K562 (cell line): ENCODE results near the gene PACC1. TPM values are rescaled to one million over a fixed set of nuclear protein-coding genes. Genes with fewer than 3 reads are reported as not detected.

ENCODE experiments used
- ATAC-seq: fragments of 200-7000 bp; cut with Tn5 transposase; 3 replicates; pipeline ENCODE4 v1.9.1; 2020; ENCODE audit warnings: moderate library complexity
- BruUV-seq: library from RNA; stranded (reverse); fragments of 400-500 nt; replicated peaks from 2 replicates; lab custom pipeline; 2021; lab: Mats Ljungman, UMichigan
- CTCF ChIA-PET: fragments of 300-600 bp; formaldehyde crosslinking; extraction: SDS; loops from one replicate; lab custom pipeline; 2021; ENCODE audit warnings: low intra/inter-chr PET ratio; lab: Yijun Ruan, JAX
- POLR2A ChIA-PET: fragments of 300-600, 350-650 bp; sonication (Branson Sonifier 250); formaldehyde crosslinking; extraction: SDS; loops from one replicate; lab custom pipeline; 2021; ENCODE audit warnings: antibody characterized with exemption, inconsistent platforms; lab: Yijun Ruan, JAX
- DNase-seq, 4 experiments: peaks; one replicate each; pipeline versions ENCODE4 v3.0.0 to v3.0.0-alpha.2; 2011 to 2018; ENCODE audit warnings: low spot score in 3 of 4, mixed read lengths in 3 of 4; ENCODE audit errors: extremely low read depth in 1 of 4
- FAIRE-seq: peaks from 2 replicates; lab custom pipeline; 2011; peaks lifted over from hg19 to GRCh38; lab: Jason Lieb, UNC
- H2AFZ ChIP-seq: 2 replicates; pipeline ENCODE4 v1.6.0; 2011; ENCODE audit warnings: low read depth, low read length, control low read depth, inconsistent platforms
- H3K27ac ChIP-seq: fragments of 200-600 bp; 3 replicates; pipeline ENCODE4 v1.8.0; 2011; ENCODE audit warnings: low read depth, mild to moderate bottlenecking, control low read depth, inconsistent platforms, low read length, moderate library complexity, mixed read lengths; ENCODE audit errors: extremely low read depth
- H3K27me3 ChIP-seq, 2 experiments: fragments of 300-600 bp in 1 of 2; 2 replicates in 1 of 2; 3 replicates in 1 of 2; pipeline versions ENCODE4 v1.6.0 to v1.8.0; 2011; ENCODE audit warnings: inconsistent platforms in 2 of 2, low read length in 2 of 2, mild to moderate bottlenecking in 1 of 2, mixed read lengths in 1 of 2, moderate library complexity in 1 of 2; ENCODE audit not compliant: control insufficient read depth in 2 of 2, insufficient read depth in 2 of 2
- H3K36me3 ChIP-seq: fragments of 300-600 bp; 3 replicates; pipeline ENCODE4 v1.8.0; 2011; ENCODE audit warnings: mild to moderate bottlenecking, low read length, inconsistent platforms; ENCODE audit not compliant: control insufficient read depth, insufficient read depth
- H3K4me1 ChIP-seq, 2 experiments: fragments of 200-600 bp in 1 of 2; replicated peaks in 1 of 2; 2 replicates in 1 of 2; 3 replicates in 1 of 2; pipeline versions ENCODE4 v1.5.1 to v1.8.0; 2011; ENCODE audit warnings: inconsistent platforms in 2 of 2, low read length in 2 of 2, mild to moderate bottlenecking in 1 of 2, mixed read lengths in 1 of 2, moderate library complexity in 1 of 2; ENCODE audit not compliant: control insufficient read depth in 2 of 2, insufficient read depth in 2 of 2
- H3K4me2 ChIP-seq: 2 replicates; pipeline ENCODE4 v1.6.1; 2011; ENCODE audit warnings: low read length, control low read depth, inconsistent platforms, mixed read lengths; ENCODE audit not compliant: insufficient read depth
- H3K4me3 ChIP-seq: fragments of 200-600 bp; sonication (generic), shearing (Covaris generic); 2 replicates; pipeline ENCODE4 v1.5.1; 2016; ENCODE audit warnings: control low read depth, inconsistent platforms
- H3K79me2 ChIP-seq: fragments of 200-600 bp; 3 replicates; pipeline ENCODE4 v1.8.0; 2011; ENCODE audit warnings: low read length, inconsistent platforms; ENCODE audit not compliant: control insufficient read depth, insufficient read depth
- H3K9ac ChIP-seq, 2 experiments: 2 replicates each; pipeline versions ENCODE4 v1.6.0 to v1.6.1; 2011; ENCODE audit warnings: low read depth in 2 of 2, low read length in 2 of 2, control low read depth in 1 of 2, inconsistent platforms in 1 of 2, mild to moderate bottlenecking in 1 of 2, mixed read lengths in 1 of 2; ENCODE audit not compliant: insufficient read depth in 1 of 2
- H3K9me1 ChIP-seq: one replicate; pipeline ENCODE4 v1.6.0; 2011; ENCODE audit warnings: inconsistent platforms, mild to moderate bottlenecking, low read length, moderate library complexity; ENCODE audit not compliant: control insufficient read depth, insufficient read depth
- H3K9me3 ChIP-seq: replicated peaks from 2 replicates; pipeline ENCODE4 v1.5.1; 2011; ENCODE audit warnings: low read depth, low read length, inconsistent platforms; ENCODE audit not compliant: control insufficient read depth, insufficient read depth
- H4K20me1 ChIP-seq: replicated peaks from 2 replicates; pipeline ENCODE4 v1.6.1; 2011; ENCODE audit warnings: low read length, inconsistent platforms, mixed read lengths; ENCODE audit not compliant: control insufficient read depth, insufficient read depth
- DACH1 ChIP-seq: fragments of 450-650 bp; IDR thresholded peaks from 2 replicates; pipeline ENCODE4 v1.6.1; 2018; ENCODE audit not compliant: partially characterized antibody
- HNRNPL ChIP-seq: fragments of 200-400 bp; formaldehyde crosslinking; IDR thresholded peaks from 2 replicates; pipeline ENCODE4 v1.6.1; 2017; ENCODE audit warnings: low read depth, mild to moderate bottlenecking, low read length
- ILF3 ChIP-seq: fragments of 450-650 bp; IDR thresholded peaks from 2 replicates; pipeline ENCODE4 v1.6.1; 2018; ENCODE audit warnings: antibody characterized with exemption, mild to moderate bottlenecking, moderate library complexity, borderline replicate concordance
- MCM2 ChIP-seq: fragments of 450-650 bp; IDR thresholded peaks from 2 replicates; pipeline ENCODE4 v1.6.1; 2017; ENCODE audit warnings: low read depth, mild to moderate bottlenecking
- NCOA6 ChIP-seq: fragments of 450-650 bp; IDR thresholded peaks from 2 replicates; pipeline ENCODE4 v1.6.1; 2017; ENCODE audit warnings: mild to moderate bottlenecking
- NONO ChIP-seq, 2 experiments: fragments of 200-400 bp in 1 of 2; fragments of 450-650 bp in 1 of 2; formaldehyde crosslinking in 1 of 2; IDR thresholded peaks; 2 replicates each; pipeline ENCODE4 v1.6.1; 2017; ENCODE audit warnings: low read depth in 2 of 2, mild to moderate bottlenecking in 2 of 2, moderate library complexity in 2 of 2, low read length in 1 of 2
- PRMT5 ChIP-seq: sonication (generic); formaldehyde crosslinking; IDR thresholded peaks from 2 replicates; pipeline ENCODE4 v1.5.0; 2020; ENCODE audit warnings: missing genetic modification reagents
- ZNF695 ChIP-seq: fragments of 450-650 bp; formaldehyde crosslinking; IDR thresholded peaks from 2 replicates; pipeline ENCODE4 v1.4.0; 2020; ENCODE audit warnings: mild to moderate bottlenecking, moderate library complexity
- ZNF75A ChIP-seq: fragments of 450-650 bp; formaldehyde crosslinking; IDR thresholded peaks from 2 replicates; pipeline ENCODE4 v1.4.0; 2020; ENCODE audit warnings: mild to moderate bottlenecking
- ZNF77 ChIP-seq: fragments of 250-450 bp; sonication (Bioruptor Pico); IDR thresholded peaks from 2 replicates; pipeline ENCODE4 v1.5.0; 2020
- WGBS: fragments of 100-300 bp; shearing (Covaris generic); methylation state at CpG from one replicate; pipeline ENCODE4 v1.1.6; 2016; ENCODE audit warnings: low coverage, mixed read lengths; ENCODE audit not compliant: insufficient coverage; ENCODE audit errors: missing lambda C conversion rate; 5-methylcytosine and 5-hydroxymethylcytosine counted together
- in situ Hi-C: fragments of 300-500 bp; cut with MboI; formaldehyde crosslinking; loops from 4 replicates; pipeline ENCODE4 v1.15.0; 2018; ENCODE audit warnings: inconsistent platforms, mixed read lengths
- intact Hi-C: fragments of 100-400 bp; cut with micrococcal nuclease; formaldehyde crosslinking; loops from 2 replicates; pipeline ENCODE4 v1.14.2; 2022
- polyA plus RNA-seq, 8 experiments: library from polyadenylated mRNA; depleted of rRNA in 4 of 8; stranded (reverse) in 5 of 8; unstranded in 3 of 8; fragments of >200 nt; fragmentation: Nextera tagmentation in 2 of 8; fragmentation: Illumina TruSeq in 1 of 8; extraction: Ambion mirVana in 2 of 8; extraction: Trizol in 1 of 8; gene quantifications; 2 replicates each; pipeline versions ENCODE4 v1.2.1 to v1.2.3, GENCODE V29; 2011 to 2014; ENCODE audit warnings: inconsistent platforms in 1 of 8, missing spikeins in 1 of 8
- total RNA-seq, 7 experiments: library from RNA; depleted of rRNA in 6 of 7; stranded (reverse); fragments of >200 nt in 6 of 7; fragmentation: Illumina TruSeq in 2 of 7; extraction: Trizol in 2 of 7; gene quantifications; 2 replicates each; pipeline versions ENCODE4 v1.2.1 to v1.2.3, GENCODE V29; 2011 to 2021; ENCODE audit warnings: low replicate concordance in 1 of 7
- TF ChIP-seq, protein P1 (sequence below): IDR thresholded peaks from 3 replicates; pipeline ENCODE4 v1.6.1; 2011; ENCODE audit warnings: borderline replicate concordance, mild to moderate bottlenecking, moderate library complexity; ENCODE audit not compliant: insufficient read length; ENCODE audit errors: extremely low read depth
- TF ChIP-seq, protein P2 (sequence below): fragments of 200-800 bp; sonication (Bioruptor generic); IDR thresholded peaks from 2 replicates; pipeline ENCODE4 v1.6.1; 2017; ENCODE audit warnings: missing genetic modification characterization, missing compliant biosample characterization
- TF ChIP-seq, protein P3 (sequence below): fragments of 200-800 bp; sonication (Bioruptor generic); IDR thresholded peaks from 2 replicates; pipeline ENCODE4 v1.6.1; 2016; ENCODE audit warnings: missing genetic modification characterization, missing compliant biosample characterization

Gene PACC1
- total and polyA plus RNA-seq, 9 of the 15 experiments (the other 6 are each of a cell fraction or from before 2014, with no cell fraction given): 7.1 to 19.3 (median 14.9) TPM

DNA sequence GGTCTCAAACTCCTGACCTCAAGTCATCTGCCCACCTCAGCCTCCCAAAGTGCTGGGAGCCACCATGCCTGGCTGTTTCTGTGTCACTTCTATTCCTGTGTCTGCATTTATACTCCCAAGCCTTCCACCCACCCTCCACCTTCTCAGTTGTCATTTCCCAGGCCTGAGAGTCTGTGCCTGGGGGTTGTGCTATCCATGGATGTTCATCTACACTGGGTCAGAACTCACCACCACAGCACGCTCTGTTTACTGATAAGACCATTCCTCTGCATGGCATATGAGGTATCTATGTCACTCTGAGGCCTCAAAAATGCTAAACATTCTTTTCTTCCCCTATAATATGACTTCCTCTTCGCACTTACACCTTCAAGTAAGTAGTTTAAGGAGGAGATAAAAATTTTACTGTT is 24.1 kb upstream of the PACC1 start:
- in situ Hi-C loops: no loop called here
- H3K9me1 ChIP-seq: no peaks in the 10 kb centered on the region
- FAIRE-seq (peak; percentile 46), ATAC-seq (peak; percentile 78), DNase-seq (peak; percentile 52 to 82 (median 64))
- H3K4me1 ChIP-seq: peaks cover 19 to 32% of the 10 kb centered on the region in 2 experiments
- H3K4me3 ChIP-seq: no peak overlapping the region
- peak overlapping the region; percentile 44 for H3K27ac ChIP-seq
- peak overlapping the region in 1 of 2 experiments; percentile 76; a peak in 1 of 4 replicates for H3K9ac ChIP-seq
- intact Hi-C loops: loop anchor here (5.0 kb wide), 1 partner anchor 152 kb away; the partner anchor contains the start of gene PPP2R5A
- ChIA-PET CTCF (no interaction called here), POLR2A (no interaction called here)
- peaks cover 21% of the 10 kb centered on the region for H4K20me1 ChIP-seq
- no peaks in the 10 kb centered on the region for H3K9me3 ChIP-seq
- 0% methylated on average over 2 of the region's 2 CpGs for WGBS
- H2AFZ ChIP-seq: no peak overlapping the region
- H3K27me3 ChIP-seq: no peaks in the 10 kb centered on the region; a peak in 1 of 5 replicates
- H3K79me2 ChIP-seq: peaks cover 52% of the 10 kb centered on the region
- H3K36me3 ChIP-seq: peaks cover 12% of the 10 kb centered on the region; the same call in 2 of the 3 replicates
- no TSS peak for BruUV-seq
- peak overlapping the region; percentile 35; the same call in 1 of the 2 replicates for H3K4me2 ChIP-seq
- TF ChIP-seq ILF3: no peak
- no peak for TF ChIP-seq NONO (IDR thresholded peaks at IDR 0.05; ENCODE audit: low read depth in 2 of 2, low read length in 1 of 2)
- TF ChIP-seq ZNF77 (CRISPR knock-in tag): no peak
- no peak for TF ChIP-seq DACH1
- no peak for TF ChIP-seq ZNF695 (CRISPR knock-in tag)
- TF ChIP-seq PRMT5 (CRISPR knock-in tag): no peak
- TF ChIP-seq, protein P1, sequence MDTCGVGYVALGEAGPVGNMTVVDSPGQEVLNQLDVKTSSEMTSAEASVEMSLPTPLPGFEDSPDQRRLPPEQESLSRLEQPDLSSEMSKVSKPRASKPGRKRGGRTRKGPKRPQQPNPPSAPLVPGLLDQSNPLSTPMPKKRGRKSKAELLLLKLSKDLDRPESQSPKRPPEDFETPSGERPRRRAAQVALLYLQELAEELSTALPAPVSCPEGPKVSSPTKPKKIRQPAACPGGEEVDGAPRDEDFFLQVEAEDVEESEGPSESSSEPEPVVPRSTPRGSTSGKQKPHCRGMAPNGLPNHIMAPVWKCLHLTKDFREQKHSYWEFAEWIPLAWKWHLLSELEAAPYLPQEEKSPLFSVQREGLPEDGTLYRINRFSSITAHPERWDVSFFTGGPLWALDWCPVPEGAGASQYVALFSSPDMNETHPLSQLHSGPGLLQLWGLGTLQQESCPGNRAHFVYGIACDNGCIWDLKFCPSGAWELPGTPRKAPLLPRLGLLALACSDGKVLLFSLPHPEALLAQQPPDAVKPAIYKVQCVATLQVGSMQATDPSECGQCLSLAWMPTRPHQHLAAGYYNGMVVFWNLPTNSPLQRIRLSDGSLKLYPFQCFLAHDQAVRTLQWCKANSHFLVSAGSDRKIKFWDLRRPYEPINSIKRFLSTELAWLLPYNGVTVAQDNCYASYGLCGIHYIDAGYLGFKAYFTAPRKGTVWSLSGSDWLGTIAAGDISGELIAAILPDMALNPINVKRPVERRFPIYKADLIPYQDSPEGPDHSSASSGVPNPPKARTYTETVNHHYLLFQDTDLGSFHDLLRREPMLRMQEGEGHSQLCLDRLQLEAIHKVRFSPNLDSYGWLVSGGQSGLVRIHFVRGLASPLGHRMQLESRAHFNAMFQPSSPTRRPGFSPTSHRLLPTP: no peak
- no peak for TF ChIP-seq MCM2
- TF ChIP-seq ZNF75A (CRISPR knock-in tag): no peak
- TF ChIP-seq, protein P2, sequence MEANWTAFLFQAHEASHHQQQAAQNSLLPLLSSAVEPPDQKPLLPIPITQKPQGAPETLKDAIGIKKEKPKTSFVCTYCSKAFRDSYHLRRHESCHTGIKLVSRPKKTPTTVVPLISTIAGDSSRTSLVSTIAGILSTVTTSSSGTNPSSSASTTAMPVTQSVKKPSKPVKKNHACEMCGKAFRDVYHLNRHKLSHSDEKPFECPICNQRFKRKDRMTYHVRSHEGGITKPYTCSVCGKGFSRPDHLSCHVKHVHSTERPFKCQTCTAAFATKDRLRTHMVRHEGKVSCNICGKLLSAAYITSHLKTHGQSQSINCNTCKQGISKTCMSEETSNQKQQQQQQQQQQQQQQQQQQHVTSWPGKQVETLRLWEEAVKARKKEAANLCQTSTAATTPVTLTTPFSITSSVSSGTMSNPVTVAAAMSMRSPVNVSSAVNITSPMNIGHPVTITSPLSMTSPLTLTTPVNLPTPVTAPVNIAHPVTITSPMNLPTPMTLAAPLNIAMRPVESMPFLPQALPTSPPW (CRISPR knock-in tag): 0 out of 2 replicates have a peak, but pooled peaks have one; percentile 26
- TF ChIP-seq HNRNPL: no peak
- TF ChIP-seq, protein P3, sequence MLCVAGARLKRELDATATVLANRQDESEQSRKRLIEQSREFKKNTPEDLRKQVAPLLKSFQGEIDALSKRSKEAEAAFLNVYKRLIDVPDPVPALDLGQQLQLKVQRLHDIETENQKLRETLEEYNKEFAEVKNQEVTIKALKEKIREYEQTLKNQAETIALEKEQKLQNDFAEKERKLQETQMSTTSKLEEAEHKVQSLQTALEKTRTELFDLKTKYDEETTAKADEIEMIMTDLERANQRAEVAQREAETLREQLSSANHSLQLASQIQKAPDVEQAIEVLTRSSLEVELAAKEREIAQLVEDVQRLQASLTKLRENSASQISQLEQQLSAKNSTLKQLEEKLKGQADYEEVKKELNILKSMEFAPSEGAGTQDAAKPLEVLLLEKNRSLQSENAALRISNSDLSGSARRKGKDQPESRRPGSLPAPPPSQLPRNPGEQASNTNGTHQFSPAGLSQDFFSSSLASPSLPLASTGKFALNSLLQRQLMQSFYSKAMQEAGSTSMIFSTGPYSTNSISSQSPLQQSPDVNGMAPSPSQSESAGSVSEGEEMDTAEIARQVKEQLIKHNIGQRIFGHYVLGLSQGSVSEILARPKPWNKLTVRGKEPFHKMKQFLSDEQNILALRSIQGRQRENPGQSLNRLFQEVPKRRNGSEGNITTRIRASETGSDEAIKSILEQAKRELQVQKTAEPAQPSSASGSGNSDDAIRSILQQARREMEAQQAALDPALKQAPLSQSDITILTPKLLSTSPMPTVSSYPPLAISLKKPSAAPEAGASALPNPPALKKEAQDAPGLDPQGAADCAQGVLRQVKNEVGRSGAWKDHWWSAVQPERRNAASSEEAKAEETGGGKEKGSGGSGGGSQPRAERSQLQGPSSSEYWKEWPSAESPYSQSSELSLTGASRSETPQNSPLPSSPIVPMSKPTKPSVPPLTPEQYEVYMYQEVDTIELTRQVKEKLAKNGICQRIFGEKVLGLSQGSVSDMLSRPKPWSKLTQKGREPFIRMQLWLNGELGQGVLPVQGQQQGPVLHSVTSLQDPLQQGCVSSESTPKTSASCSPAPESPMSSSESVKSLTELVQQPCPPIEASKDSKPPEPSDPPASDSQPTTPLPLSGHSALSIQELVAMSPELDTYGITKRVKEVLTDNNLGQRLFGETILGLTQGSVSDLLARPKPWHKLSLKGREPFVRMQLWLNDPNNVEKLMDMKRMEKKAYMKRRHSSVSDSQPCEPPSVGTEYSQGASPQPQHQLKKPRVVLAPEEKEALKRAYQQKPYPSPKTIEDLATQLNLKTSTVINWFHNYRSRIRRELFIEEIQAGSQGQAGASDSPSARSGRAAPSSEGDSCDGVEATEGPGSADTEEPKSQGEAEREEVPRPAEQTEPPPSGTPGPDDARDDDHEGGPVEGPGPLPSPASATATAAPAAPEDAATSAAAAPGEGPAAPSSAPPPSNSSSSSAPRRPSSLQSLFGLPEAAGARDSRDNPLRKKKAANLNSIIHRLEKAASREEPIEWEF (CRISPR knock-in tag): no peak
- no peak for TF ChIP-seq NCOA6
